PC-3 (cell line): ENCODE results near the gene USP34. TPM values are rescaled to one million over a fixed set of nuclear protein-coding genes. Genes with fewer than 3 reads are reported as not detected.
A peak's percentile ranks its signal among the peaks of the same experiment; 100 is the strongest.

ENCODE experiments used
- ATAC-seq: fragments of 200-7000 bp; cut with Tn5 transposase; 2 replicates; pipeline ENCODE4 v1.9.1; 2020; ENCODE audit warnings: mild to moderate bottlenecking, moderate library complexity
- BruUV-seq: library from RNA; stranded (reverse); fragments of 400-500 nt; replicated peaks from 2 replicates; lab custom pipeline; 2021; lab: Mats Ljungman, UMichigan
- CTCF ChIA-PET: fragments of 300-600 bp; sonication (Branson Sonifier 250); formaldehyde crosslinking; loops from one replicate; lab custom pipeline; 2022; ENCODE audit warnings: antibody characterized with exemption; lab: Charles Lee
- POLR2A ChIA-PET: fragments of 300-600 bp; sonication (Branson Sonifier 250); formaldehyde crosslinking; loops from one replicate; lab custom pipeline; 2022; ENCODE audit warnings: antibody characterized with exemption; ENCODE audit not compliant: unreplicated experiment; lab: Charles Lee
- DNase-seq: peaks from one replicate; pipeline ENCODE4 v3.0.0-alpha.2; 2015
- H2AFZ ChIP-seq: fragments of 300-600 bp; sonication (generic); 2 replicates; pipeline ENCODE4 v1.6.0; 2016; ENCODE audit warnings: antibody characterized with exemption, low read length
- H3F3A ChIP-seq: fragments of 300-600 bp; sonication (generic); one replicate; pipeline ENCODE4 v1.6.0; 2017; ENCODE audit warnings: antibody characterized with exemption, low read length, control low read depth, mild to moderate bottlenecking; ENCODE audit not compliant: unreplicated experiment
- H3K27ac ChIP-seq: fragments of 300-600 bp; sonication (generic); 2 replicates; pipeline ENCODE4 v1.5.1; 2016; ENCODE audit warnings: mild to moderate bottlenecking, low read length
- H3K27me3 ChIP-seq: fragments of 300-600 bp; sonication (generic); 2 replicates; pipeline ENCODE4 v1.6.1; 2016; ENCODE audit warnings: low read length, mixed read lengths
- H3K36me3 ChIP-seq: fragments of 300-600 bp; sonication (generic); 2 replicates; pipeline ENCODE4 v1.6.1; 2016; ENCODE audit warnings: low read depth, mixed run types, low read length, mixed read lengths
- H3K4me1 ChIP-seq: fragments of 300-600 bp; sonication (generic); 2 replicates; pipeline ENCODE4 v1.5.1; 2016; ENCODE audit warnings: low read length; ENCODE audit not compliant: insufficient read depth
- H3K4me2 ChIP-seq: fragments of 300-600 bp; sonication (generic); 2 replicates; pipeline ENCODE4 v1.6.0; 2016; ENCODE audit warnings: low read length
- H3K4me3 ChIP-seq: fragments of 300-600 bp; sonication (generic); 2 replicates; pipeline ENCODE4 v1.5.1; 2016; ENCODE audit warnings: mild to moderate bottlenecking, low read length, mixed read lengths
- H3K79me2 ChIP-seq: fragments of 300-600 bp; sonication (generic); 2 replicates; pipeline ENCODE4 v1.6.1; 2017; ENCODE audit warnings: low read length, mixed read lengths
- H3K9ac ChIP-seq: fragments of 300-600 bp; sonication (generic); 2 replicates; pipeline ENCODE4 v1.6.0; 2016; ENCODE audit warnings: mild to moderate bottlenecking, low read length
- H3K9me2 ChIP-seq: fragments of 300-600 bp; sonication (generic); replicated peaks from 2 replicates; pipeline ENCODE4 v1.6.1; 2016; ENCODE audit warnings: mixed run types, low read length, mixed read lengths
- H3K9me3 ChIP-seq: fragments of 300-600 bp; sonication (generic); 2 replicates; pipeline ENCODE4 v1.6.1; 2016; ENCODE audit warnings: low read length, mixed read lengths
- H4K20me1 ChIP-seq: fragments of 300-600 bp; sonication (generic); 2 replicates; pipeline ENCODE4 v1.6.1; 2016; ENCODE audit warnings: low read length, mixed read lengths
- EZH2 ChIP-seq: fragments of 300-600 bp; sonication (generic); IDR thresholded peaks from one replicate; pipeline ENCODE4 v1.6.1; 2017; ENCODE audit warnings: antibody characterized with exemption, mild to moderate bottlenecking, low read length; ENCODE audit not compliant: unreplicated experiment
- EZH2phosphoT487 ChIP-seq: fragments of 300-600 bp; sonication (generic); IDR thresholded peaks from 2 replicates; pipeline ENCODE4 v1.6.1; 2018; ENCODE audit warnings: mild to moderate bottlenecking, antibody characterized with exemption, low read length, borderline replicate concordance
- intact Hi-C: fragments of 100-400 bp; cut with micrococcal nuclease; formaldehyde crosslinking; loops from 2 replicates; pipeline ENCODE4 v1.9.0; 2023
- total RNA-seq: library from RNA; depleted of rRNA; stranded (reverse); fragments of >200 nt; gene quantifications from 2 replicates; pipeline ENCODE4 v1.2.3, GENCODE V29; 2014
- TF ChIP-seq, protein P1 (sequence below): fragments of 300-600 bp; sonication (generic); conservative IDR thresholded peaks from 2 replicates; pipeline ENCODE4 v1.5.1; 2017; ENCODE audit warnings: antibody characterized with exemption, low read depth, mild to moderate bottlenecking, low read length

The USP34 gene
- total RNA-seq, 1 experiment from 2014 or later: 67.1 TPM

DNA sequence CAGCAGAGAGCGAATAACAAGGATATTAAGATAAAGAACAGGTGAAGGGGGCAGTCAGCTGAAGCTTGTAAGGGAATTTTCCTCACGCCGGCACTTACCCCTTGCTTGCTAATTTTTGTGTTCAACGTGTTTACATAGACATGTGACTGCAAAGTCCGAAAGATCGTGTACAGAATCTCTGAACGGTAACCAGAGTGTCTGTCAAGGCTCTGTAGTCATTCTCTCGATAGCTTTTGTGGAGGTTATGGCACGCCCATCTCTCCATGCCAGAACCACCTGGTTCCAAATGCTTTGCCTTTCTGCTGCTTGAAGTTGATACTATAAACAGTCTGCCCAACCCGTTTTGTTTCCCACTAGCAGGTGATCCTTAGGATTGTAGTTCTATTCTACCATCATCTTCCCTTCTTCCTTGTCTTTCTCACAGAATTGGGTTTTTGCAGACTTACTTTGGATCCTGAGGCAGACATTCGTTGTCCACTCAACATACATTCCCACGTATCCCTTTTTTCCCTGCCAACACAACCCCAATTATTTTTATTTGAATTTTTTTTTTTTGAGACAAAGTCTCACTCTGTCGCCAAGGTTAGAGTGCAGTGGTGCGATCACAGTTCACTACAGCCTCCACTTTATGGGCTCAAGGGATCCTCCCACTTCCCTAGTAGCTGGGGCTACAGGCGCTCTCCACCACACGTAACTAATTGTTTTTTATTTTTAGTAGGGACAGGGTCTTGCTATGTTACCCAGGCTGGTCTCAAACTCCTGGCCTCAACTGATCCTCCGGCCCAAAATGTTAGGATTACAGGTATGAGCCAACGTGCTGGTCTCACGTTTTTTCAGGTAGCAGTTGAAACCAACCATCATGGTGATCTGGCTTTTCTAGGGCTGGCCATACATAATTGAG, 1.3 kb upstream of the USP34 start:
- intact Hi-C loops: loop anchor here (1.0 kb wide), 1 partner anchor 66 kb away; the partner anchor contains the start of gene XPO1
- Histone ChIP-seq H3F3A (peaks cover 4% of the 10 kb centered on the region), H3K9me2 (no peaks in the 10 kb centered on the region), H3K36me3 (peaks cover 10% of the 10 kb centered on the region; the same call in 1 of the 2 replicates), H3K27me3 (no peaks in the 10 kb centered on the region), H4K20me1 (peaks cover 15% of the 10 kb centered on the region), H3K4me3 (peak overlapping the region; percentile 82), H3K27ac (peak overlapping the region; percentile 87), H3K4me2 (peak overlapping the region; percentile 86), H3K9me3 (no peaks in the 10 kb centered on the region), H3K4me1 (peaks cover 12% of the 10 kb centered on the region), H2AFZ (peak overlapping the region; percentile 76), H3K79me2 (peaks cover 48% of the 10 kb centered on the region), H3K9ac (peak overlapping the region; percentile 98)
- POLR2A ChIA-PET: no interaction called here
- no peak for TF ChIP-seq EZH2
- TF ChIP-seq, protein P1, sequence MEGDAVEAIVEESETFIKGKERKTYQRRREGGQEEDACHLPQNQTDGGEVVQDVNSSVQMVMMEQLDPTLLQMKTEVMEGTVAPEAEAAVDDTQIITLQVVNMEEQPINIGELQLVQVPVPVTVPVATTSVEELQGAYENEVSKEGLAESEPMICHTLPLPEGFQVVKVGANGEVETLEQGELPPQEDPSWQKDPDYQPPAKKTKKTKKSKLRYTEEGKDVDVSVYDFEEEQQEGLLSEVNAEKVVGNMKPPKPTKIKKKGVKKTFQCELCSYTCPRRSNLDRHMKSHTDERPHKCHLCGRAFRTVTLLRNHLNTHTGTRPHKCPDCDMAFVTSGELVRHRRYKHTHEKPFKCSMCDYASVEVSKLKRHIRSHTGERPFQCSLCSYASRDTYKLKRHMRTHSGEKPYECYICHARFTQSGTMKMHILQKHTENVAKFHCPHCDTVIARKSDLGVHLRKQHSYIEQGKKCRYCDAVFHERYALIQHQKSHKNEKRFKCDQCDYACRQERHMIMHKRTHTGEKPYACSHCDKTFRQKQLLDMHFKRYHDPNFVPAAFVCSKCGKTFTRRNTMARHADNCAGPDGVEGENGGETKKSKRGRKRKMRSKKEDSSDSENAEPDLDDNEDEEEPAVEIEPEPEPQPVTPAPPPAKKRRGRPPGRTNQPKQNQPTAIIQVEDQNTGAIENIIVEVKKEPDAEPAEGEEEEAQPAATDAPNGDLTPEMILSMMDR: no peak
- TF ChIP-seq EZH2phosphoT487: no peak
- peak; percentile 45 for DNase-seq
- CTCF ChIA-PET: no interaction called here
- no peak for ATAC-seq
- BruUV-seq: no TSS peak

DNA sequence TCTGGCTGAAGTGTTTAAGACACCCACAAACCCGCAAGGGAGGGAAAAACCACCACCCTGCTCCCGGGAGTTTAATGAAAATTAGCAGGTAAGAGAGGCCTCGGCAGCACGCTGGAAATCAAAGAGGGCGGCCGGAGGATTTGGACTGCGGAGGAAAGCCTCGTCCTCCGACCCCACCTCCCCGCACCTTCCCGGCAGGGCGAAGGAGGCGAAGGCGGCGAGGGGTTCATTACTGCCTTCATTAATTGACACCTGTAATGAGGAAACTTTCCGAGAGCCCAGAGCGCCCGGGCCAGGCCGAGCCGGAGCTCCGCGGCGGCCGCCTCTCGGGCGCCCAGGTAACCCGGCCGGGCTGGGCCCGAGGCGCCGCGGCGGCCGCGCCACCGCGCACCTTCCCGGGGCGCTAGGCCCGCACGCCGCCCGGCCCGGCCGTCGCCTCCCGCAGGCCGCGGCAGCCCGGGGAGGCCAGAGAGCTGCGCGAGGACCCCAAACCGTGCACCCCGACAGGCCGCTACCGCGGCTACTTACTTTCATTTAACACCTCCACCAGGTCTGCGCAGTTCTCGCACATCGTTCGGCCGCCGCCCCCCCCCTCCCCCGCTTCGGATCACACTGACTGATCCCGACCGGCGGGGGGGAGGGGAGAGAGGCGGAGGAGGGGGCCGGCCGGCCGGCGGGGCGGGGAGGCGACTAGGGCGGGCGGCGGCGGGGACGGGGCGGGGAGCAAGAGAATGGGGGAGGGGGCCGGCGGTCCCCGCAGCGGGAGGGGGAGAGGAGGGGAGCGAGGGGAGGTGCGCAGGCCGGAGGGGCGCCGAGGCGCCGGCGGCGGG, 550 bp downstream of the USP34 start:
- no TSS peak for BruUV-seq
- H3K9me3 ChIP-seq: no peaks in the 10 kb centered on the region
- TF ChIP-seq EZH2phosphoT487 (no peak), EZH2 (no peak)
- TF ChIP-seq, protein P1: no peak
- H3K4me3 ChIP-seq: peak overlapping the region; percentile 78
- H3K4me1 ChIP-seq: peaks cover 12% of the 10 kb centered on the region
- no peaks in the 10 kb centered on the region for H3K27me3 ChIP-seq
- H3K79me2 ChIP-seq: peaks cover 66% of the 10 kb centered on the region
- no peaks in the 10 kb centered on the region for H3F3A ChIP-seq
- peak; percentile 71 for DNase-seq
- H3K36me3 ChIP-seq: peaks cover 10% of the 10 kb centered on the region; the same call in 1 of the 2 replicates
- peak overlapping the region; percentile 59 for H2AFZ ChIP-seq
- ATAC-seq: peak; percentile 55
- H4K20me1 ChIP-seq: peaks cover 17% of the 10 kb centered on the region
- ChIA-PET POLR2A (no interaction called here), CTCF (no interaction called here)
- H3K9ac ChIP-seq: peak overlapping the region; percentile 90
- H3K4me2 ChIP-seq: peak overlapping the region; percentile 88
- intact Hi-C loops: no loop called here
- peak overlapping the region; percentile 40 for H3K27ac ChIP-seq
- H3K9me2 ChIP-seq: no peaks in the 10 kb centered on the region
